Duodenal mucosa (tissue), 2 donors: ENCODE measurements around the gene OTX2.

ENCODE experiments used
- H3K27ac ChIP-seq: one replicate; pipeline ENCODE4 v1.7.0; 2013; ENCODE audit warnings: low read depth, low read length
- H3K27me3 ChIP-seq, 2 donors: one replicate each; pipeline ENCODE4 v1.7.0; 2013; ENCODE audit warnings: low read length in 2 of 2, control low read depth in 1 of 2; ENCODE audit not compliant: insufficient read depth in 2 of 2, control insufficient read depth in 1 of 2
- H3K36me3 ChIP-seq, 2 donors: one replicate each; pipeline ENCODE4 v1.7.0; 2013; ENCODE audit warnings: low read length in 2 of 2, control low read depth in 1 of 2; ENCODE audit not compliant: insufficient read depth in 2 of 2, control insufficient read depth in 1 of 2
- H3K4me1 ChIP-seq, 2 donors: one replicate each; pipeline ENCODE4 v1.7.0; 2013; ENCODE audit warnings: low read length in 2 of 2, control low read depth in 1 of 2; ENCODE audit not compliant: insufficient read depth in 2 of 2, control insufficient read depth in 1 of 2
- H3K4me3 ChIP-seq, 2 donors: one replicate each; pipeline ENCODE4 v1.7.0; 2013; ENCODE audit warnings: low read length in 2 of 2, low read depth in 1 of 2
- H3K9ac ChIP-seq, 2 donors: one replicate each; pipeline ENCODE4 v1.7.0; 2013; ENCODE audit warnings: low read length in 2 of 2, low read depth in 1 of 2
- H3K9me3 ChIP-seq, 2 donors: one replicate each; pipeline ENCODE4 v1.7.0; 2013; ENCODE audit warnings: low read length in 2 of 2, control low read depth in 1 of 2; ENCODE audit not compliant: control insufficient read depth in 1 of 2

The OTX2 gene

DNA sequence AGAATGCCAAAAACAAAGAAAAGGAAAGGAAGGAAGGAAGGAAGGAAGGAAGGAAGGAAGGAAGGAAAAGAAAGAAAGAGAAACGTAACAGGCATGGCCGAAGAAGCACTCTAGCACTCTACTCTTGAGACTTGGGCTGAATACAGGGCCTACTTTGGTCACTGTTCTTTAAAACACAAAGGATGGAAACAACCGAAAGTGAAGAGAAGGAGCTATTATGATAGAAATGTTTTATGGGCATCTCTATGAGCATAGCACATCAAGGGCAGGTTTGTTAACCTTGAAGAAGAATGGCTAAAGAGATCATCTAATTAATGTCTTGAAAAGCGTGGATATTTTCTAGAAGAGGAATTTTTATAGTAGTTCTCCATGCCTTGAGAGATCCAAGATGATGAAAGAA is 15.9 kb upstream of the OTX2 start:
- peaks cover 6 to 17% of the 10 kb centered on the region in 2 donors for H3K27me3 ChIP-seq
- no peaks in the 10 kb centered on the region for H3K36me3 ChIP-seq
- no peaks in the 10 kb centered on the region for H3K9me3 ChIP-seq
- no peaks in the 10 kb centered on the region for H3K4me1 ChIP-seq
- H3K4me3 ChIP-seq, result no peak overlapping the region
- no peak overlapping the region for H3K9ac ChIP-seq
- H3K27ac ChIP-seq, result no peak overlapping the region

GRCh38 chr14:56821805-56822610 is 11.7 kb upstream of the OTX2 start:
- Histone ChIP-seq H3K27me3 (peaks cover 35 to 49% of the 10 kb centered on the region in 2 donors), H3K4me3 (no peak overlapping the region), H3K9ac (no peak overlapping the region), H3K27ac (no peak overlapping the region), H3K4me1 (no peaks in the 10 kb centered on the region), H3K9me3 (no peaks in the 10 kb centered on the region), H3K36me3 (no peaks in the 10 kb centered on the region)

DNA sequence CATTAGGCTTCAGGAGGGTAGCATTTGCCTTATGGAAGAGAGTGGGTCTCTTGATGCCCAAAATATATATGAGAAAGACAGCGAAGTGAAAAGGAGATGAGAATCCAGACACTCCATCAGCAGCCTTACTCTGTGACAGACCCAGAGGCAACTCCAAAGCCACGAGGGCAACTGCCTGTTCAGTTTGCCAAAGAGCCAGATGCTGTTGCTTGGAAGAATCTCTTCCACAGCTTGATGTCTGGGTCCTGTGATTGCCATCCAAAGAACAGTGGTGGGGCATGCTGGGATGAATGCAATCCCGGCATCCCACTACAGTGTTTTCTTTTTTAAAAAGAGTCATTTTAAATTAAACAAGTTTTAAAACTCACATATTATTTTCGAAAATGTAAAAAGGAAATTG is 10.9 kb upstream of the OTX2 start:
- Histone ChIP-seq H3K9me3 (no peaks in the 10 kb centered on the region), H3K4me3 (no peak overlapping the region), H3K27me3 (peaks cover 42 to 52% of the 10 kb centered on the region in 2 donors), H3K36me3 (no peaks in the 10 kb centered on the region), H3K9ac (no peak overlapping the region), H3K27ac (no peak overlapping the region), H3K4me1 (no peaks in the 10 kb centered on the region)

GRCh38 chr14:56817396-56817921 is 7.2 kb upstream of the OTX2 start:
- H3K4me3 ChIP-seq, result no peak overlapping the region

DNA sequence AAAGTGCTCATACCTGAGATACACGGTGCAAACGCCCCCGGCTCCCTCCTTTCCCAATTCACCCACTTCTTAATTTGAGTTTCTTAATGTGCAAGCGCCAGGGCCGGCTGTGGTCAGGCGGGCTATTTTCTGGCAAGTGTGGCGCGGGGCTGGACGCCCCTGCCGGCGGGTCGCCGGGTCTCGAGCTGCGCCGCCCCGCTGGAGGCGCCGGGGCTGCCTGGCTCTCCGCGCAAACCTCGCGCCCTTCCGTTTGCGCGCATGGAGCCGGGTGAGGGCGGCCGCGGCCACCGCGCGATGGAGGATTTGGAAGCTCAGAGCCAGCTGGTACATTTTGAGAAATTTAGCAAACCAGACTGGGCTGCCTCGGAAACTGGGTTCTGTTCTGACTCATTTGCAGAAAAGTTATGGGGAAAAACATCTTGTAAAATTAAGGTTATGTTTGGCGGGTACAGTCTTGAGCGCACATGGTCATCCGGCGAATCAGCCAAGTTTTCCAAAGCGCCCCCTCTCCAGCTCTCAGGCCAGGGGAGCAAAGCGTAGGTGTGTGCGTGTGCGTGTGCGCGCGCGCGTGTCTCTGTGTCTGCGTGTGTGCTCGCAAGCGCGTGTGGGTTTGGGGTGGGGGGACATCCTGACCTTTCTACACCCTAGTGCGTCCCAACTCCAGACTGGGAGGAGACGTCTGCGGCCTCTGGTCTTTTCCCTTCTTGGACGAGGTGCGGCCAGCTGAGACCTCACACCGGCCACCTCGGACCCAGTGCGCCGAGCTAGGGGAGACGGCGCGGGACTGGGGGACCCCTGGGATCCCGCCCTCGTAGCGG is 6.5 kb upstream of the OTX2 start:
- no peak overlapping the region for H3K4me3 ChIP-seq
- no peak overlapping the region for H3K9ac ChIP-seq
- no peaks in the 10 kb centered on the region for H3K9me3 ChIP-seq
- peaks cover 60 to 87% of the 10 kb centered on the region in 2 donors for H3K27me3 ChIP-seq
- H3K4me1 ChIP-seq, result no peaks in the 10 kb centered on the region
- H3K36me3 ChIP-seq, result no peaks in the 10 kb centered on the region
- H3K27ac ChIP-seq, result no peak overlapping the region

More at GRCh38 chr14:56817396-56817921, 7.2 kb upstream of the OTX2 start:
- no peak overlapping the region for H3K9ac ChIP-seq
- no peak overlapping the region for H3K27ac ChIP-seq
- H3K36me3 ChIP-seq, result no peaks in the 10 kb centered on the region
- H3K9me3 ChIP-seq, result no peaks in the 10 kb centered on the region
- no peaks in the 10 kb centered on the region for H3K4me1 ChIP-seq
- peaks cover 55 to 88% of the 10 kb centered on the region in 2 donors for H3K27me3 ChIP-seq

GRCh38 chr14:56815745-56816144 is 5.5 kb upstream of the OTX2 start:
- Histone ChIP-seq H3K27ac (no peak overlapping the region), H3K4me3 (no peak overlapping the region), H3K9ac (no peak overlapping the region), H3K36me3 (no peaks in the 10 kb centered on the region), H3K4me1 (no peaks in the 10 kb centered on the region), H3K27me3 (peaks cover 62 to 88% of the 10 kb centered on the region in 2 donors), H3K9me3 (no peaks in the 10 kb centered on the region)

- H3K9me3 ChIP-seq, result no peaks in the 10 kb centered on the region
- peaks cover 65 to 94% of the 10 kb centered on the region in 2 donors for H3K27me3 ChIP-seq
- H3K27ac ChIP-seq, result no peak overlapping the region
- H3K36me3 ChIP-seq, result no peaks in the 10 kb centered on the region
- no peak overlapping the region for H3K9ac ChIP-seq
- no peaks in the 10 kb centered on the region for H3K4me1 ChIP-seq
- H3K4me3 ChIP-seq, result no peak overlapping the region
Measured at GRCh38 chr14:56814969-56815700, 4.9 kb upstream of the OTX2 start.

GRCh38 chr14:56814519-56814959 is 4.3 kb upstream of the OTX2 start:
- H3K4me3 ChIP-seq, result no peak overlapping the region

GRCh38 chr14:56813143-56813551 is 2.9 kb upstream of the OTX2 start:
- H3K9ac ChIP-seq, result no peak overlapping the region
- H3K4me1 ChIP-seq, result no peaks in the 10 kb centered on the region
- H3K27ac ChIP-seq, result no peak overlapping the region
- H3K4me3 ChIP-seq, result no peak overlapping the region
- H3K27me3 ChIP-seq, result peaks cover 74 to 98% of the 10 kb centered on the region in 2 donors
- no peaks in the 10 kb centered on the region for H3K9me3 ChIP-seq
- no peaks in the 10 kb centered on the region for H3K36me3 ChIP-seq

More at GRCh38 chr14:56814519-56814959, 4.3 kb upstream of the OTX2 start:
- no peak overlapping the region for H3K9ac ChIP-seq
- H3K4me1 ChIP-seq, result no peaks in the 10 kb centered on the region
- H3K36me3 ChIP-seq, result no peaks in the 10 kb centered on the region
- no peaks in the 10 kb centered on the region for H3K9me3 ChIP-seq
- no peak overlapping the region for H3K27ac ChIP-seq
- peaks cover 69 to 98% of the 10 kb centered on the region in 2 donors for H3K27me3 ChIP-seq
